Medulla oblongata (tissue), 1 donor: Measurements from ENCODE around the gene LMO7.

ENCODE experiments used
- DNase-seq: peaks from one replicate; pipeline ENCODE4 v3.0.0-alpha.2; 2015; ENCODE audit errors: extremely low spot score

Gene LMO7

GRCh38 chr13:75889427-75889826 is 253.3 kb downstream of the LMO7 start:
- DNase-seq, result no peak

- no peak for DNase-seq
These were observed 259.0 kb downstream of the LMO7 start for GRCh38 chr13:75895168-75895567.

GRCh38 chr13:75896271-75896670 is 260.1 kb downstream of the LMO7 start:
- DNase-seq, result no peak

GRCh38 chr13:75897386-75897785 is 261.3 kb downstream of the LMO7 start:
- DNase-seq, result no peak

- DNase-seq, result no peak
These were observed 265.4 kb downstream of the LMO7 start for GRCh38 chr13:75901501-75901900.

- no peak for DNase-seq
These were observed 266.3 kb downstream of the LMO7 start for GRCh38 chr13:75902166-75903104.

GRCh38 chr13:75904012-75904411 is 267.9 kb downstream of the LMO7 start:
- DNase-seq, result no peak

GRCh38 chr13:75906315-75906714 is 270.2 kb downstream of the LMO7 start:
- DNase-seq, result no peak

- no peak for DNase-seq
These were observed 270.9 kb downstream of the LMO7 start for GRCh38 chr13:75907044-75907443.

- peak; percentile 12 for DNase-seq
These were observed 272.0 kb downstream of the LMO7 start for GRCh38 chr13:75908141-75908540.
